GM19239 (cell line): ENCODE measurements around the gene PHF21A.
A peak's percentile ranks its signal among the peaks of the same experiment; 100 is the strongest.

Experiments
- DNase-seq: peaks from one replicate; pipeline ENCODE4 v3.0.0; 2011; ENCODE audit warnings: low spot score; ENCODE audit not compliant: insufficient read length
- FAIRE-seq: peaks from 2 replicates; lab custom pipeline; 2011; peaks lifted over from hg19 to GRCh38; lab: Jason Lieb, UNC

The PHF21A gene

DNA sequence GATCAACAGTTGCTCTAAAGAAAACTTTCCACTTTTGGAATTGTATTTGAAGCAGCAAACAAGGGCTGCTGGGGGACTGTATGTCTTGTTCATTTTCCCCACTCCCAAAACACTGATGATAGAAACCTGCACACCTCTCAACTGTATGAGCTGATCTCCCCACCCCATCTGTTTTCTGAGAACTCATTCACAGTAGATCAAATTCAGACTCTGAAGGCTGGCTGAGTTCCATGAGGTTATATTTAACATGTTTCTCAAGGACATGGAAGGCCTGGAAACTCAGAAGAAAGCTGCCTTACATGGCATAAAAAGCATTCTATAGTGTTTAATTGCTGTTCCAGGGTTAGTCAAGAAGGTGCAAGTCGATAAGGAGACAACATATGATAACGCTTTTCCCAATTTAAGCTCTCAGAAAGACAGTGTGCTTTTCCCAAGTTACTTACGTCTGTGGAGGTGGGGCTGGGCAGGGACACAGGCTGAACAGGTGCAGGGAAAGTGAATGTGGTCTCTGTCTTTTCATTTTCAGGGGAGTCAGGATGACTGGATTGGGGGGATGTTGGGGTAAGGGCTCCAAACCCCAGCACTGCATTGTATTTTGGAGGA is 175.8 kb downstream of the PHF21A start:
- FAIRE-seq (no peak), DNase-seq (no peak)

DNA sequence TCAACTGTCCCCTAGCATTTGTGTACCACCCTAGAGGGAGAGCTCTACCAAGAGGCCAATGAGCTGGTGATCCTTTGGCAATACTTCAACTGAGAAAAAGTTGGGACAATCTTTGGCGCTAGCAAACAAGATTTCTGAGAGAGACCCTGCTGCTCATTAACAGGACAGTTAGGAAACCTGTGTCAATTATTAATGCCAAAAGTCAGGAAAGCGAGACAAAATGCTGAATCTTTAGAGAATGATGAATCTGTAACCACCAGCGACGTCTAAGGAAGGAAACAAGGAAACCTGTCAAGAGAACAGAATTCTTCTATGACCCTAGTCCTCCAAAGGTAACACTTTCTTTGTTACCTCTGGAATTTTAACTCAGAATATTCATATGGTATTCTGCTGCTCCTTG is 178.9 kb downstream of the PHF21A start:
- DNase-seq = no peak
- FAIRE-seq = no peak

DNA sequence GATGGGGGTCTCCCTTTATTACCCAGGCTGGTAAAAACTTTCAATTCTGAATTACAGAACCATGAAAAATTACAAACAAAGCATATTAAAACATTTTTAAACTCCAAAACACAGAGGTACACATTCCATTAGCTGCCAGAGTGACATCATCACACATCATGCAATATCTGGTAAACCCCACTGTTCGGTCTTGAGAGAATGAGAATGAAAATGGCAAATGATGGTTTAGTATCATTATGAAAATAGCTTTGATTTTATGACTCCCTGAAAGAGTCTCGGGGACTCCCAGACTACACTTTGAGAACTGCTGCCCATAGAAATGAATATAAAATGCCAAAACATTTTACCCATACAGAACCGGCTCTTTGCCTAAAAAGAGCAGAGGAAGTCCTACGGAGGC is 180.0 kb downstream of the PHF21A start:
- FAIRE-seq (no peak), DNase-seq (no peak)

DNA sequence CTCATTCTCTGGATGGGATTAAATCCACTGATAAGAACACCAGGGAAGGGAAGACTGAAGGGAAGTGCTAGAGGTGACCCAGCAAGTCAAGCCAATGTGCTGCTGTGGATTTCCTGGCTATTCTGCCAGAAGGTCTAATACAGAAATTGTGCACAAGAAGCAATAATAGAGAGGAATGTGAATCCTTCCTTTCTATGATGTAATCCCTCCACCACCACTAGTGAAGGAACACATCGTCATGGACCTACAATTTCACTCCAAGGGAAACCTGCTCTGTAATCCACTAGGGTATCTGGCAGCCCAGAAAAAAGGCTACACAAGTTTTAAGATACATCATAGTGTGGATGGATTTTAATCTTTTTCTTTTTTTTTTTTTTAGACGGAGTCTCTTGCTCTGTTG is 181.4 kb downstream of the PHF21A start:
- DNase-seq (no peak), FAIRE-seq (no peak)

DNA sequence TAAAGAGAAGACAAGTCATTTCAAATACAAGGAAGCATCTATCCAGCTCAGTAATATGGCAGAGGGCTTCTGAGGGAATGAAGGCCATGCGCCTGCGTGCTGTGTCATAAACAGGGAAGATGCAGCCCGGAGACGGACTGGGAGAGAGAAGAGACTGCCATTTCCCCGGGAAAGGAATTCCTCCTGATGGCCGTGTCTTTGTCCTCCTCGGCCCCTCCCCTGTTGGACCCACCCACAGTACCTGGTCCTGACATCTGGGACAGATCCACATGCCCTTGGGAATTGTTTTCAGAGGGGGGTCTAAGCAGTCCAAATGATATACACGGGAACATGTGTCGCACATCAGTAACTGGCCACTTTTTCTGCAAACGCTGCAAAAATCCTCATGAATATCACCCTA is 183.3 kb downstream of the PHF21A start:
- no peak for DNase-seq
- no peak for FAIRE-seq

DNA sequence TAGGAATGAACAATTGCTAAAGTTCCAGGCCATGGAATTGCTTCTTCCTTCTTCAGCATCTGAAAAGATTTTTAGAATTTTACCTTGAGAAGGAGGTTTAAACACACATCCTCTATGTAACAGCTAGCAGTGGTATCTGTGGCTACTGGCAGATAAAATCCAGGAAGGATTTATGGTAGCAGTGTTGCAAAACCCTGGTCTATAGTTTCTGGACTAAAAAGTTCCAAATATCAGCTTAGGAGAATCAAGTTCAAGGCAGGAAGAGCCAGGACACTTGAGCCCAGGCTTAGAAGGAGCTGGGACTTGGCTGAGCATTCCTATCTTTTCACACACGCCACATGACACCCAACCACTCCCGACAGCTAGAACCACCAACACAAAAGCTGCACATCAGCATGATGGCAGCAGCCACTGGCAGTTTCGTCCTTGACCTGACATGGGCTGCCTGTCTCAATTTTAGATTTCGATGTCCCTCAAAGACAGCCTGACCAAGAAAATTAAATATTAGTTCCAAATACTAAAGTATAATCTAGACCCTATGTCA is 184.7 kb downstream of the PHF21A start:
- FAIRE-seq (no peak), DNase-seq (no peak)

DNA sequence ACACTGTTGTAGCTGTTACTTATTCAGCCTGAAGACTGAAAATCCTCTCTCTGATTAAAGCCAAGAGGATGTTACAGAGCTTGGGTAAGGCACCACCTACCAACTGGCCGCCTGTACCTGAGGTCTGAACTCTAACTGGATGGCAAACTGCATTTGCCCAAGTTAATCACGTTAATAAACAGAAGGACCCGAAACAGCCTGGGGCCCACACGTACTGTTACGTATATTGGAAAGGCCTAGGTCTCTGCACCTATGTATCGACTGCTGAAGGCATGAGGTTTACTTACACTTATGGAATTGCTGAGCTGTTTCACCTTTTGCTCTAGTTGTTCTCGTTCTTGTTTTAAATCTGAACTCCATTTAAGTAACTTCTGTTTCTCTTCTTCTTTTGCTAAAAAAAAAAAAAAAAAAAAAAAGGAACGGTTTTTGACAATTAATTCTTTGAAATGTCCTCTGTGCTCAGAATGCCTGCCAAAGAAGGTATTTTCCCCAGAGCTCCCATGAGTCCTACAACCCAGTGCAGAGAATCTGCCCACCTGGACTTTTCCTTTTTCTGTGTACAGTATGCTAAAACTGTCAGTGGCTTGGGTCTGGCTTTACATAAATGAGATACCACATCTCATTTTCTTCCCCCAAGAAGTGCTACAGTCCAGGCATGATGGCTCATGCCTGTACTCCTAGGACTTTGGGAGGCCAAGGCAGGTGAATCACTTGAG is 185.7 kb downstream of the PHF21A start:
- DNase-seq (no peak), FAIRE-seq (no peak)

DNA sequence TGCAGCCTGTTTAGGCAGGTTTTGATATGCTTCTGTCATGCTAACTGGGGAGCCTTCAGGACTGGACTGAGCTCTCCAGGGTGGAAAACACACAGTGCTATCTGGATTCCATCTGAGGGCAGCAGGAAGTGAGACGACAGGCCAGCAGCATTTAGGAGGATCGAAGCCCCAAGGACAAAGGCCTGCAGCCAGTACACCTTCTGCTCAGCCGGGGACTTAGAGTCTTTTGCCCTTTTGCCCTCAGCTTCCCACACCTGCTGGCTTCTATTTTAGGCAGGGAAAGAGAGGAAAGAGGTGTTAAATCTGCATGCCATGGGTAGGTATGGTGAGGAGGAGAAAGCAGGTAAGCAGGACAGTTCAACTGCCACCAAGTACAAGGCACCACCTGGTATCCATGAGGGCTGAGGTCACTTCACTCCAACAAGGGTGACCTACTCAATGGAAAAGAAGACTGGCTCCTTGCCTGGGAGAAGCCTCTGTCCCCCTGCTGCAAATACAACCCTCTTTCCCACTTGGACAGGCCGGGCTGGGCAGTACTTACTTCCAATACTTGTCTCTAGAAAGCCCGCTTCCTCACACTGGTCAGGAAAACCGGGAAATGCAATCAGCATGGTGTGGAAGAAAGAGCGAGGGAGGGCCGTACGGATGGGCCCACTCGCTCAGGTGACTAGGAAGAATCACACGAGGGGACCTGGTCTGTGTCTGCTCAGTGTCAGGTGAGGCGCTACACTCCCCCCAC is 186.5 kb downstream of the PHF21A start:
- DNase-seq (no peak), FAIRE-seq (no peak)

DNA sequence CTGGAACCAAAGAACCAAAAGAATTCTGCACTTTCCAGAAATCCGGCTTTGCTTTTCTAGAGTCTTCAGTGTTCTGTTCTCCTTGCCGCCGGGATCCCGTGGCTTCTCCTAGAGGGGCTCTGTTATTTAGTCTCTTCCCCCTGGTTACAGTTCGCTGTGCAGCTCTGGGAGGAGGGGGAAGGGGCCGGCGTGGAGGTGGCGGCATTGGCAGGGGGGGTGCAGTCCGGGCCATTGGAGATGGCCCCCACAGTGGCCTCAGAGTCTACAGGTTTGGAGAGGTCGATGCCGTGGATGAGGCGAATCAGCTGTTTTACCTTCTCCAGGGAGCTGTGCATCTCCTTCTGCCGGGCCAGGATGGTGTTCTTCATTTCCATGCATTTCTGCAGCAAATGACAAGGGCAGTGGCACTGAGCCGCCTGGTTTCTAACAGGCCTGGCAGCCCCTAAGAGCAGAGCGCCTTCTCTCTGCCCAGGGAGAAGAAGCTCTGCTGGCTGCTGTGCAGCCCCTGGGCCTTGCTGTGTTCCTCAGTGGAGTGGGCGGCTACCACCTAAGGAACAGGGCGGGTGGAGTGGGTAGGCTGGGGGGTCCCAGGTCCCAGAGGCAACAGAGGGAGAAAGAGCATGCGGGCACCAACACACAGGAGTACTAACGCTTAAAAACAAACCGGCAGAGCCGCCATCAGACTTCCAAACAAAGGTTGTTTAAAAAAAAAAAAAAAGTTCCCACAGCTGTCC is 187.2 kb downstream of the PHF21A start:
- FAIRE-seq (no peak), DNase-seq (no peak)

DNA sequence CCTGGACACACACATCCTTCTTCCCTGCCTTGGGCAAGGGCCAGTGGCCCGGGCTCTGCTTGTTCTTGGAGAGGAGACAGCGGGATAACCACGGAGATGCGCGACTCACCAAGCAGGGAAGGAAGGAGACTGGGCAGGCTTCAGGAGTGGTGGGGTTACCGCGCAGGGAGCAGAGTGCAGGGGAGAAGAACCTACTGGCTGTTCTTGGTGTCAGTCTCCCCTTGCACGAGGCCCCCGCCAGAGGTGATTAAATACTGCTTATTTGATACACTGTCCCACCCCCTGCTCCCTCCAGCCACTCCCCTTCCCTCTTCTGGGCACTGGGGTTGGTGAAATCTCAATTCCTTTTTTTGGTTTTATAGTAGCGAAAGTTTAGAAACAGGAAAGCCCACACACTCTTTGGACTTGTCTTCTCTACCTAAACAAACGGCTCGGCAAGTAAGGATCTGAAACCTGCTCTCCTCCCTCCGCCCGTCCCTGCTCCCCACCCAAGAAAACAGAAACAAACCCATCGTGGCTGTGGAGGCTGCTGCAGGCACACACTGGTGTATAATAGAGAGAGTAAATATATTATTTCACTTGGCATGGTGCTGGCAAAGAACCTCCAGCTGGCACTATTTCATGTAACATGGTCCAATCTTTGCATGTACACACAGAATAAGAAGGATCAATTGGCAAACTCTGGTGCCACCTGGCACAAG is 188.0 kb downstream of the PHF21A start:
- DNase-seq (no peak), FAIRE-seq (peak; percentile 90)

DNA sequence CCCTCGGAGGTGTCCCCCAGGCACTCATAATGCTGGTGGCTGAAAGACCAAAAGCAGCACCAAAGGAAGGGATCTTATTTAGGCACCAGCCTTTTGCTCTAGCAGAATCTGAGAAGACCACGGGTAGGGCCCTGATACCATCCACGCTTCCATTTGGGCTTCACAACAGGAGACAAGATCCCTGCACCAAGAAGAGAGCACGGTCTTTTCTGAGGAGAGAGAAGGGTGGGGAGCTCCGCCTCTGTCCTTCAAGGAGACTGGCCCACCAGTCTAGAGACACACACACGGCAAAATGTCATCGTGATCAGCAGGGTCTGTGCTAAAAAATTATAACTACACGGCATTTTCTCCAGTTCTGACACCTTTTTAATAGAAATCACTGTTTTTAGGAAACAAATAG is 189.0 kb downstream of the PHF21A start:
- DNase-seq (no peak), FAIRE-seq (no peak)

DNA sequence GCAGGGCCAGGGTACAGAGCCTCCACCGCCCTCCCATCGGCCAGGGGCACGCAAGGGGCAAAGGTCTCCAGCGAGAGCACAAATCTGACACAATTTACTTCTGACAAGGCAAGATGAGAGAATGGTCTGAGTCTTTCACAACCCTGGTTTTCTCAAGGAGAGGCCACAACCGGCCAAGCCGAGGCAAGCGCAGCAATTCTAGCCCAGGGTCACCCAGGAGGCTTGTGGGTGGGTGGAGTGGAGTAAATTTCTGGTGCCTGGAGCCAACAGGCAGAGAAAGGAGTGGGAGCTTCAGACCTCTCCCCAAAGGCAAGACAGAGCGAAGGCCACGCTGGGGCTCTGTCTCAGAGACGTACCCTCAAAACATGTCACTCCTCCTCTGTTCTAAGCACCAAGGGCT is 189.5 kb downstream of the PHF21A start:
- DNase-seq (no peak), FAIRE-seq (no peak)

DNA sequence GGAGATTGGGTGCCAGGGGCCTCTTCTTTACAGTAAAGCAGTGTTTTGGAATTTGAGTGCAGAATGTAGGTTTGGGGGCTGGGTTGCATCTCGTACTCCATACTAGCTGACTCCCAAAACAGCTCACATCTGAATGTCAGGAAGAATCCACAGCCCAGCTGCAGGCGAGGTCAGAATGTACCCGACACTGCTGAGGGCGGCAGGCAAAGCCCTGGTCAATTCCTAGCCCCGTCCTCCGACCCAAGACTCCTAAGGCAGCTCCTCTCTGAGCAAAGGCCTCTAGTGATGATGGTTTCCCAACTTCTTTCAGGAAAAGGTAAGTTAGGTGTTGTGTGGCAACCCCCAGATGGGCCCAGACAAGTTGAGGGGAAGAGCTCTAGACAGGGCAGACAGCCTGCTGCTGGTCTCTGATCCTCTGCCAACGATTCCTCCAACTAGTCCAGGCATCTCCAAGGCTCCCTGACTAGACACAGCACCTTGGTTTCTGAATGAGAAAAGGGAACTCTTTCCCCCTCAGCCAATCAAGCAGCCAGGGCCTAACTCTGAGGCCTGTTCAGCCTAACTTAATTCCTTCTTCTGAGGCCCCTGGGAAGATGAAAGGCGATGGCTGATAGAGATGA is 190.2 kb downstream of the PHF21A start:
- FAIRE-seq (peak; percentile 37), DNase-seq (no peak)

DNA sequence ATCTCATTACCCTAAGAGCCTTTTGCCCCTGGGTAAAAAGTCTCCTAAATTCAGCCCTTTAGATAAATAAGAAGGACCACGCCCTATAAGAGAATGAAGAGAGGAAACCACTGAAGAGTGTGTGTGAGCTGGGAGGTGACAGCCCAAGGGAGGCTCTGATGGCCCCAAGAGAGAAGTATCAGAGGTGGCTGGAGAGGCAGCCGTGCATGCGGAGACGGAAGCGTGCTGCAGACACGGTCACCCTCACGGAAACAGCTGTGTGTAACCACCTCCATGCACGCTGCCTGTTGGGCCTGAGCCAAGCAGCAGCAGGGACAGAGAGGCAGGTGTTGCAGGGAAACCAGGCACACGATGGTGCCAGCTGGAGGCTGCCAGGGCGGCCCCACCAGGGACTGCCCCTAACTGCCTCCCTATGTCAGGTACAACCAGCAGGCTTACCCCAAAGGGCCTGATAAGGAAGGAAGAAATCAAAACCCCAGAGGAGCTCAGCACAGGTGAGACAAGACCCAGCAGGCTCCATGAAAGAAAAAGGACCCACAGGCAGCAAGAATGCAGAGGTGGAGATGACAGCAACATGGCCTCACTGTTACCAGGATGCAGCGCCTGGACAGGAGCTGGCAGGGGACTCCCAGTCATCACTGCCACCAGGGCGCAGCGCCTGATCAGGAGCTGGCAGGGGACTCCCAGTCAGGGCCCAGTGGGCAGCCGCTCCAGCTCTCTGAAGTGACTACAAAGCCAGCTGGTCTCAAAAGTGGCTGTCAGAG is 191.0 kb downstream of the PHF21A start:
- DNase-seq = peak; percentile 91
- peak; percentile 96 for FAIRE-seq

DNA sequence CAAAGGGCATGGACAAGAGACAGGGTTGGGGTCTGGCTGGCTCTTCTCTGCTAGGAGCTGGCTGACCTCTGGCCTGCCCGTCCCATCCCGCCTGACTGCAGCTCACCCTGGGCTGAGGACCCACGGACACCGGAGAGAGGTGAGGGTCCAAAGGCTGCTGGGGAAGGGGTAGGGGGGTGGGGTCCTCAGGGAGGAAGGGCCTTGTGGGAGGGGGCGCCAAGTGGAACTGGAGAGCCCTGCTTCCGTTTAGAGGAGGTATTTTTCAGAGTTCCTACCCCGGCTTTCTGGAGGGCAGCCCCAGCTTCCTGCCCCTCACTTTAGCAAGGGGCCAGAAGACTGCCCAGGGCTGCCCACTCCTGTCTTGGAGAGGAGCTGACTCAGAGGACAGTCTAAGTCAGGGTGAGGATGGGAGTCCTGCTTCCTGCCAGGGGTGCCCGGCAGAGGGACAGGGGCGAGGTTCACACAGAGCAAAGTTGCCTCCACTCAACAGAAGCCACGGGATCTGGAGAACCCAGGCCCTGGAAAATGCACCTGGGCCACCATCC is 191.7 kb downstream of the PHF21A start:
- DNase-seq (no peak), FAIRE-seq (no peak)

DNA sequence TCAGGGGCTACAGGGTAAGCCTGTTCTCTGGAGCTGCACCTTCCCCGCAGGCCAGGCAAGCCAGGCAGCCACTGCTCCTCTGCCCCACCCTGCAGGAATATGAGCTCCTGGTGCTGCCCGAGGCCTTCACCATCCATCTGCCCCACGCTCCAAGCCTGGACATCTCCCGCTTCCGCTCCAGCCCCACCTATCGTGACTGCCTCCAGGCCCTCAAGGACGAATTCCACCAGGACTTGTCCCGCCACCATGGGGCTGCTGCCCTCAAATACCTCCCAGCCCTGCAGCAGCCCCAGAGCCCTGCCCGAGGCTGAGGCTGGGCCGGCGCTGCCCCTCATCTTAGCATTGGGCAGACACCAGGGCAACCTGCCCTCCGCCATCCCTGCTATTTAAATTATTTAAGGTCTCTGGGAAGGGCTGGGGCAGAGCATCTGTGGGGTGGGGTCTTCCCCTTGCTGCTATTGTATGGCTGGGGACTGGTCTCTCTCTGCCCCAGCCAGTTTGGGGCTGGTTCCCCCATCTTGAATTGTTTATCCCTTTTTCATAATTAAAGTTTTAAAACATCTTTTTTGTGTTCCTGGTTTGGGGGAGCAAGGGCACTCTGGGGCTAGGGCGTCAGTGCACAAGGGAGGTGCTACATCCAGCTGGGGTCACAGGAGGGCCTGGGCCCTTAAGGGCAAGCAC is 192.6 kb downstream of the PHF21A start:
- DNase-seq = no peak
- no peak for FAIRE-seq

DNA sequence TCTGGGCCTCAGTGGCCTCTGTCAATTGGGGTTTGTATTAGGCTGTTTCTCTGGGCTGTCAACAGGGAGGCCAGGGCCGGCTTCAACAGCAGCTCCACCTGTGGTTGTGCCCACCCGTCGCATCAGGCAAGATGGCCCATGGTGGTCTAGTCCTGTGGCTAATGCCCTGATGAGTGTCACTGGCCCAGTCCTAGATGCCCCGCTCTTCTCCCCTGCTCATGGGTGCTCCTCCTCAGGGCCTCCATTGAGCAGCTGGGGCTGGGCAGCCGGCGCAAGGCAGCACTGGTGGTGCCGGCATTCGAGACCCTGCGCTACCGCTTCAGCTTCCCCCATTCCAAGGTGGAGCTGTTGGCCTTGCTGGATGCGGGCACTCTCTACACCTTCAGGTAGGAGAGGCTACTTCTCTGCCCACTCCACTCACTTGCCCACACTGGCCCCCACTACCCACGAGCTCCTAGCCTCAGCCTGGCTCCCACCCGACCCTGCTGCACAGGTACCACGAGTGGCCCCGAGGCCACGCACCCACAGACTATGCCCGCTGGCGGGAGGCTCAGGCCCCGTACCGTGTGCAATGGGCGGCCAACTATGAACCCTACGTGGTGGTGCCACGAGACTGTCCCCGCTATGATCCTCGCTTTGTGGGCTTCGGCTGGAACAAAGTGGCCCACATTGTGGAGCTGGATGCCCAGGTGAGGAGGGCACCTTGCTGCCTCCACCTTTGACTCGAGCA is 193.4 kb downstream of the PHF21A start:
- FAIRE-seq = no peak
- DNase-seq = no peak
